ENCODE measurements around the gene SHISA6. TPM values are rescaled to one million over a fixed set of nuclear protein-coding genes. Genes with fewer than 3 reads are reported as not detected.

Gene SHISA6
- total and polyA plus RNA-seq, 11 donors = 0.16 to 1.0 (median 0.29) TPM

- Histone ChIP-seq H3K9me3 (peaks cover 0 to 6% (median 0%) of the 10 kb centered on the region in 12 donors), H3K4me3 (no peak overlapping the region), H3K4me1 (no peaks in the 10 kb centered on the region), H3K36me3 (no peaks in the 10 kb centered on the region), H3K27me3 (peaks cover 0 to 3% (median 0%) of the 10 kb centered on the region in 9 donors), H3K27ac (no peak overlapping the region)
- WGBS, 4 donors = 56 to 63% (median 61%) methylated on average over 4 of the region's 4 CpGs
- DNase-seq = no peak
- TF ChIP-seq CTCF (IDR thresholded peaks at IDR 0.05) = no peak
- no peak for TF ChIP-seq POLR2A (IDR thresholded peaks at IDR 0.05)
- no peak for ATAC-seq
- intact Hi-C loops (cut with DNase I) = no loop called here
These were observed 150.1 kb downstream of the SHISA6 start for GRCh38 chr17:11391134-11391533.

- Histone ChIP-seq H3K27me3 (no peaks in the 10 kb centered on the region), H3K4me3 (no peak overlapping the region), H3K27ac (no peak overlapping the region), H3K9me3 (peaks cover 0 to 27% (median 8%) of the 10 kb centered on the region in 12 donors), H3K4me1 (no peaks in the 10 kb centered on the region), H3K36me3 (no peaks in the 10 kb centered on the region)
- intact Hi-C loops (cut with DNase I) = no loop called here
- DNase-seq (no peak), ATAC-seq (no peak)
- WGBS, 4 donors = 65 to 81% (median 74%) methylated on average over 8 of the region's 8 CpGs
- TF ChIP-seq POLR2A (IDR thresholded peaks at IDR 0.05) (no peak), CTCF (IDR thresholded peaks at IDR 0.05) (no peak)
These were observed 163.6 kb downstream of the SHISA6 start for GRCh38 chr17:11404431-11405276.

GRCh38 chr17:11406716-11407115 is 165.7 kb downstream of the SHISA6 start:
- H3K27me3 ChIP-seq = no peaks in the 10 kb centered on the region
- TF ChIP-seq POLR2A (IDR thresholded peaks at IDR 0.05) (no peak), CTCF (IDR thresholded peaks at IDR 0.05) (no peak)
- 63 to 72% (median 67%) methylated on average over 3 of the region's 3 CpGs for WGBS, 4 donors
- ATAC-seq (no peak), DNase-seq (no peak)
- H3K36me3 ChIP-seq = no peaks in the 10 kb centered on the region
- H3K9me3 ChIP-seq = peaks cover 0 to 17% (median 5%) of the 10 kb centered on the region in 12 donors
- H3K4me3 ChIP-seq = no peak overlapping the region
- no peaks in the 10 kb centered on the region for H3K4me1 ChIP-seq
- intact Hi-C loops (cut with DNase I) = no loop called here
- H3K27ac ChIP-seq = no peak overlapping the region

- DNase-seq (no peak), ATAC-seq (no peak)
- H3K4me3 ChIP-seq = no peak overlapping the region
- H3K36me3 ChIP-seq = no peaks in the 10 kb centered on the region
- no peak for TF ChIP-seq CTCF (IDR thresholded peaks at IDR 0.05)
- no peak for TF ChIP-seq POLR2A (IDR thresholded peaks at IDR 0.05)
- intact Hi-C loops (cut with DNase I) = no loop called here
- WGBS, 4 donors = 56 to 77% (median 70%) methylated on average over 6 of the region's 6 CpGs
- no peaks in the 10 kb centered on the region for H3K27me3 ChIP-seq
- no peaks in the 10 kb centered on the region for H3K4me1 ChIP-seq
- H3K27ac ChIP-seq = no peak overlapping the region
- no peaks in the 10 kb centered on the region for H3K9me3 ChIP-seq
These were observed 171.6 kb downstream of the SHISA6 start for GRCh38 chr17:11412654-11413053.

All from heart left ventricle (tissue), 16 donors.